H1 (cell line): ENCODE results near the gene SCGB1A1. TPM values are rescaled to one million over a fixed set of nuclear protein-coding genes. Genes with fewer than 3 reads are reported as not detected.

Experiments used
- ATF2 ChIP-seq: IDR thresholded peaks from 2 replicates; pipeline ENCODE4 v1.6.1; 2012; ENCODE audit warnings: low read length, inconsistent platforms
- CHD2 ChIP-seq: IDR thresholded peaks from 2 replicates; pipeline ENCODE4 v1.6.1; 2012; ENCODE audit warnings: low read length, improper control_type of control experiment
- JUN ChIP-seq: IDR thresholded peaks from 2 replicates; pipeline ENCODE4 v1.6.1; 2011; ENCODE audit warnings: low read depth, mild to moderate bottlenecking, improper control_type of control experiment, low read length
- KDM1A ChIP-seq: fragments of 200-600, 300-600 bp; sonication (generic); IDR thresholded peaks from 2 replicates; pipeline ENCODE4 v1.7.1; 2016; ENCODE audit warnings: mild to moderate bottlenecking, low read length, borderline replicate concordance
- KDM5A ChIP-seq: fragments of 200-600 bp; IDR thresholded peaks from 2 replicates; pipeline ENCODE4 v1.7.1; 2012; ENCODE audit warnings: mild to moderate bottlenecking, low read length, inconsistent platforms, mixed read lengths
- POU5F1 ChIP-seq: IDR thresholded peaks from 2 replicates; pipeline ENCODE4 v1.6.1; 2011; ENCODE audit warnings: low read depth, mild to moderate bottlenecking, low read length, moderate library complexity
- RAD21 ChIP-seq, 2 experiments: IDR thresholded peaks in 1 of 2; conservative IDR thresholded peaks in 1 of 2; 2 replicates each; pipeline ENCODE4 v1.6.1; 2011; ENCODE audit warnings: low read depth in 2 of 2, low read length in 2 of 2, improper control_type of control experiment in 1 of 2, inconsistent platforms in 1 of 2, mild to moderate bottlenecking in 1 of 2, moderate library complexity in 1 of 2
- RNF2 ChIP-seq: fragments of 200-900, 300-1000 bp; sonication (generic); IDR thresholded peaks from 2 replicates; pipeline ENCODE4 v1.7.1; 2016; ENCODE audit warnings: borderline replicate concordance, low read depth, mild to moderate bottlenecking, antibody characterized with exemption, low read length; ENCODE audit not compliant: poor library complexity, severe bottlenecking; ENCODE audit errors: missing control alignments
- SUZ12 ChIP-seq: fragments of 200-600 bp; sonication (generic); IDR thresholded peaks from 2 replicates; pipeline ENCODE4 v1.6.1; 2012; ENCODE audit warnings: mild to moderate bottlenecking, inconsistent platforms, low read length, moderate library complexity, mixed read lengths
- USF2 ChIP-seq: IDR thresholded peaks from 2 replicates; pipeline ENCODE4 v1.6.1; 2011; ENCODE audit warnings: low read length, improper control_type of control experiment
- polyA plus RNA-seq, 7 experiments: library from polyadenylated mRNA; depleted of rRNA in 3 of 7; stranded (reverse) in 5 of 7; unstranded in 2 of 7; fragments of >200 nt in 5 of 7; fragments of 200-250 nt in 2 of 7; gene quantifications; 1 replicate in 5 of 7; 2 replicates in 1 of 7; 4 replicates in 1 of 7; pipeline versions ENCODE4 v1.2.1 to v1.2.3, GENCODE V29; 2011 to 2013; ENCODE audit warnings: missing spikeins in 2 of 7, mixed read lengths in 2 of 7
- total RNA-seq: library from RNA; stranded (reverse); fragmentation: NEBNext Ultra II Directional; extraction: Animal tissue kit (Norgen Biotek cat#: 25700); gene quantifications from 2 replicates; pipeline ENCODE4 v1.2.1, GENCODE V29; 2021
- TF ChIP-seq, protein P1 (sequence below): IDR thresholded peaks from 2 replicates; pipeline ENCODE4 v1.6.1; 2011; ENCODE audit warnings: low read depth, mild to moderate bottlenecking, low read length; ENCODE audit not compliant: insufficient read depth

SCGB1A1 gene
- total and polyA plus RNA-seq, 2 of the 8 experiments (the other 6 are each of a cell fraction or from before 2014, with no cell fraction given) = not detected

- TF ChIP-seq ATF2 (no peak), RAD21 (IDR thresholded peaks at IDR 0.05 in 1 of 2, conservative IDR thresholded peaks at IDR 0.05 in 1 of 2; ENCODE audit: low read depth in 2 of 2, low read length in 2 of 2) (no peak), POU5F1 (no peak), RNF2 (no peak), KDM1A (no peak), JUN (no peak), CHD2 (no peak), SUZ12 (no peak), USF2 (no peak), KDM5A (no peak)
- TF ChIP-seq, protein P1, sequence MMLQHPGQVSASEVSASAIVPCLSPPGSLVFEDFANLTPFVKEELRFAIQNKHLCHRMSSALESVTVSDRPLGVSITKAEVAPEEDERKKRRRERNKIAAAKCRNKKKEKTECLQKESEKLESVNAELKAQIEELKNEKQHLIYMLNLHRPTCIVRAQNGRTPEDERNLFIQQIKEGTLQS = no peak
Measured at GRCh38 chr11:62461740-62462507, 43.1 kb downstream of the SCGB1A1 start (continued).
